Kidney (tissue), 14 donors: ENCODE data around the gene SEC23A. TPM values are rescaled to one million over a fixed set of nuclear protein-coding genes. Genes with fewer than 3 reads are reported as not detected.
"Not testable (repeated sequence)": the region's sequence is repeated elsewhere in the genome, so short reads cannot be mapped to it uniquely, and the experiment has no call there.

Experiments used
- DNase-seq, 5 donors: peaks; one replicate each; pipeline ENCODE4 v3.0.0-alpha.2; 2013 to 2020
- FAIRE-seq: peaks from 2 replicates; lab custom pipeline; 2012; peaks lifted over from hg19 to GRCh38; lab: Jason Lieb, UNC
- H3K27ac ChIP-seq, 2 donors: one replicate each; pipeline ENCODE4 v1.7.0; 2013; ENCODE audit warnings: low read depth in 2 of 2, low read length in 2 of 2, inconsistent platforms in 1 of 2
- H3K27me3 ChIP-seq: one replicate; pipeline ENCODE4 v1.7.1; 2013; ENCODE audit warnings: low read length, inconsistent platforms; ENCODE audit not compliant: control insufficient read depth, insufficient read depth
- H3K36me3 ChIP-seq, 3 donors: one replicate each; pipeline versions ENCODE4 v1.7.0 to v1.7.1; 2013; ENCODE audit warnings: low read length in 3 of 3, control low read depth in 1 of 3, inconsistent platforms in 1 of 3; ENCODE audit not compliant: insufficient read depth in 3 of 3, control insufficient read depth in 2 of 3
- H3K4me1 ChIP-seq, 3 donors: one replicate each; pipeline versions ENCODE4 v1.7.0 to v1.7.1; 2013; ENCODE audit warnings: low read length in 3 of 3, inconsistent platforms in 1 of 3, low read depth in 1 of 3; ENCODE audit not compliant: control insufficient read depth in 2 of 3, insufficient read depth in 2 of 3
- H3K4me3 ChIP-seq, 3 donors: one replicate each; pipeline versions ENCODE4 v1.7.0 to v1.8.1; 2013; ENCODE audit warnings: low read length in 3 of 3, control low read depth in 1 of 3, inconsistent platforms in 1 of 3
- H3K9ac ChIP-seq, 3 donors: one replicate each; pipeline versions ENCODE4 v1.7.0 to v1.7.1; 2013; ENCODE audit warnings: low read length in 3 of 3, control low read depth in 1 of 3, inconsistent platforms in 1 of 3
- H3K9me3 ChIP-seq, 3 donors: one replicate each; pipeline versions ENCODE4 v1.7.0 to v1.7.1; 2013; ENCODE audit warnings: low read length in 3 of 3, control low read depth in 1 of 3, inconsistent platforms in 1 of 3; ENCODE audit not compliant: control insufficient read depth in 2 of 3, insufficient read depth in 1 of 3
- CTCF ChIP-seq: IDR thresholded peaks from 3 replicates; pipeline ENCODE4 v1.5.1; 2012; ENCODE audit warnings: mild to moderate bottlenecking, moderate library complexity, borderline replicate concordance; ENCODE audit not compliant: insufficient read depth; ENCODE audit errors: extremely low read depth
- intact Hi-C: fragments of 100-400 bp; cut with DNase I; formaldehyde crosslinking; loops from one replicate; pipeline ENCODE4 v1.11.1; 2022
- polyA plus RNA-seq: library from polyadenylated mRNA; stranded (reverse); fragments of 350-450 nt; fragmentation: Illumina TruSeq; extraction: RNeasy Lipid Tissue Mini Kit (QIAGEN cat#74804); gene quantifications from one replicate; pipeline ENCODE4 v1.2.3, GENCODE V29; 2014; ENCODE audit warnings: low read depth, low replicate concordance; ENCODE audit not compliant: insufficient read depth
- total RNA-seq: library from RNA; stranded (reverse); fragmentation: NEBNext Ultra II Directional; extraction: Animal tissue kit (Norgen Biotek cat#: 25700); gene quantifications from one replicate; pipeline ENCODE4 v1.2.1, GENCODE V29; 2021
- donor health status: control.
- donor health status: control.
- donor health status: control.
- donor health status: control.
- donor health status: control.
- donor health status: DM: yes; HTN: yes; CAD: no.
- donor health status: Normal renal cell carcinoma (clear cell type).

Gene SEC23A
- total and polyA plus RNA-seq, 2 donors from 2014 or later = 10.9 to 48.8 TPM

DNA sequence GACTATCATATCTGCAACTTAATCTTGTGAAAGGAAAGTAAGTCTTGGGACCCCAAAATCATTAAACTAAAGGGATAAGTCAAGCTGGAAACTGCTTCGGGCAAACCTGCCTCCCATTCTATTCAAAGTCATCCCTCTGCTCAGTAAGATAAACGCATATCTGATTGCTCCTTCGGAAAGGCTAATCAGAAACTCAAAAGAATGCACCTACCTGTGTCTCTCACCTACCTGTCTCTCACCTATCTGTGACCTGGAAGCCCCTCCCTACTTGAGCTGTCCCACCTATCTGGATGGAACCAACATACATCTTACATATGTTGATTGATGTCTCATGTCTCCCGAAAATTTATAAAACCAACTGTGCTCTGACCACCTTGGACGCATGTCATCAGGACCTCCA is 19.9 kb downstream of the SEC23A start:
- no peaks in the 10 kb centered on the region for H3K9me3 ChIP-seq
- FAIRE-seq (no peak), DNase-seq (no peak)
- TF ChIP-seq CTCF = no peak
- peaks cover 4 to 27% (median 27%) of the 10 kb centered on the region in 3 donors for H3K36me3 ChIP-seq
- no peaks in the 10 kb centered on the region for H3K27me3 ChIP-seq
- no peaks in the 10 kb centered on the region for H3K4me1 ChIP-seq
- H3K4me3 ChIP-seq = no peak overlapping the region
- no peak overlapping the region for H3K27ac ChIP-seq
- intact Hi-C loops = no loop called here
- H3K9ac ChIP-seq = no peak overlapping the region

DNA sequence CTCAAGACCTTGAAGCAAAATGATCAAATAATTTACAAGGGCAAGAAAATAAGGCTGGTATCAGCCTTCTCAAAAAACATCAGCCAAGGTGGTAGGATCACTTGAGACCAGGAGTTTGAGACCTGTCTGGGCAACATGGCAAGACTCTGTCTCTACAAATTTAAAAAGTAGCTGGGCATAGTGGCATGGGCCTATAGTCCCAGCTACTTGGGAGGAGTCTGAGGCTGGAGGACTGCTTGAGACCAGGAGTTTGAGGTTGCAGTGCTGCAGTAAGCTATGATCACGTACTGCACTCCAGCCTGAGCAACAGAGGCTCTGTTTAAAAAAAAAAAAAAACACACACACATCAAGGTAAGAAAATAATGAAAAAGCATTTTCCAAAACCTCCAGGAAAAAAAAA is 22.1 kb downstream of the SEC23A start:
- H3K4me3 ChIP-seq = no peak overlapping the region
- intact Hi-C loops = no loop called here
- TF ChIP-seq CTCF = no peak
- DNase-seq (no peak), FAIRE-seq (no peak)
- no peaks in the 10 kb centered on the region for H3K4me1 ChIP-seq
- H3K27me3 ChIP-seq = no peaks in the 10 kb centered on the region
- no peak overlapping the region for H3K9ac ChIP-seq
- no peak overlapping the region for H3K27ac ChIP-seq
- no peaks in the 10 kb centered on the region for H3K9me3 ChIP-seq
- peaks cover 4 to 24% (median 22%) of the 10 kb centered on the region in 3 donors for H3K36me3 ChIP-seq

- Histone ChIP-seq H3K27ac (no peak overlapping the region), H3K4me3 (no peak overlapping the region), H3K9ac (no peak overlapping the region), H3K36me3 (peaks cover 3 to 28% (median 5%) of the 10 kb centered on the region in 3 donors), H3K4me1 (no peaks in the 10 kb centered on the region), H3K9me3 (no peaks in the 10 kb centered on the region), H3K27me3 (no peaks in the 10 kb centered on the region)
- DNase-seq = no peak
- no peak for FAIRE-seq
- intact Hi-C loops = no loop called here
- no peak for TF ChIP-seq CTCF
Measured at GRCh38 chr14:39071096-39071495, 31.9 kb downstream of the SEC23A start.

GRCh38 chr14:39069923-39070322 is 33.1 kb downstream of the SEC23A start:
- no peaks in the 10 kb centered on the region for H3K9me3 ChIP-seq
- H3K36me3 ChIP-seq = peaks cover 3 to 26% (median 5%) of the 10 kb centered on the region in 3 donors
- no peak overlapping the region for H3K4me3 ChIP-seq
- no peak overlapping the region for H3K27ac ChIP-seq
- TF ChIP-seq CTCF = no peak
- intact Hi-C loops = no loop called here
- H3K27me3 ChIP-seq = no peaks in the 10 kb centered on the region
- no peak for DNase-seq
- H3K4me1 ChIP-seq = no peaks in the 10 kb centered on the region
- no peak overlapping the region for H3K9ac ChIP-seq
- FAIRE-seq = no peak

DNA sequence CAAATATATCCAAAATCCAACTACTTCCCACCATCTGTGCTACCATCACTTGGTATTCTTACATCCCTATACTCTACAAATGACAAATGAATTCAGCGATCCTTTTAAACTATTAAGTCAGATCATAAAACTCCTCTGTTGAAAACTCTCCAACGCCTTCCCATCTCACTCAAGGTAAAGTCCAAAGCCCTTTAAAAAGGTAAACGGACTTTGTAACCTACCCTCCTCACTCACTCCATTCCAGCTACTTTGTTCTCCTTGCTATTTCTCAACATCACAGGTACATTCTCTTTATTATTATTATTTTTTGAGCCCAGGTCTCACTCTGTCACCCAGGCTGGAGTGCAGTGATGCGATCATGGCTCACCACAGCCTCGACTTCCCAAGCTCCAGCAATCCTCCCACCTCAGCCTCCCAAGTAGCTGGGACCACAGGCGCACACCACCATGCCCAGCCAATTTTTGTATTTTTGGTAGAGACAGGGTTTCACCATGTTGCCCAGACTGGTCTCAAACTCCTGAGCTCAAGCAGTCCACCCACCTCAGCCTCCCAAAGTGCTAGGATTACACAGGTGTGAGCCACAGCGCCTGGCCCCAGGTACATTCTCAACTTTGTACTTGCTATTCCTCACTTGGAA is 33.7 kb downstream of the SEC23A start:
- H3K27me3 ChIP-seq, H3K9ac ChIP-seq, H3K4me1 ChIP-seq, FAIRE-seq, H3K9me3 ChIP-seq, DNase-seq, H3K27ac ChIP-seq, H3K4me3 ChIP-seq, intact Hi-C loops: not testable (repeated sequence)
- peaks cover 3 to 27% (median 9%) of the 10 kb centered on the region in 3 donors for H3K36me3 ChIP-seq
